ENCODE results near the gene ZNF629.

DNA sequence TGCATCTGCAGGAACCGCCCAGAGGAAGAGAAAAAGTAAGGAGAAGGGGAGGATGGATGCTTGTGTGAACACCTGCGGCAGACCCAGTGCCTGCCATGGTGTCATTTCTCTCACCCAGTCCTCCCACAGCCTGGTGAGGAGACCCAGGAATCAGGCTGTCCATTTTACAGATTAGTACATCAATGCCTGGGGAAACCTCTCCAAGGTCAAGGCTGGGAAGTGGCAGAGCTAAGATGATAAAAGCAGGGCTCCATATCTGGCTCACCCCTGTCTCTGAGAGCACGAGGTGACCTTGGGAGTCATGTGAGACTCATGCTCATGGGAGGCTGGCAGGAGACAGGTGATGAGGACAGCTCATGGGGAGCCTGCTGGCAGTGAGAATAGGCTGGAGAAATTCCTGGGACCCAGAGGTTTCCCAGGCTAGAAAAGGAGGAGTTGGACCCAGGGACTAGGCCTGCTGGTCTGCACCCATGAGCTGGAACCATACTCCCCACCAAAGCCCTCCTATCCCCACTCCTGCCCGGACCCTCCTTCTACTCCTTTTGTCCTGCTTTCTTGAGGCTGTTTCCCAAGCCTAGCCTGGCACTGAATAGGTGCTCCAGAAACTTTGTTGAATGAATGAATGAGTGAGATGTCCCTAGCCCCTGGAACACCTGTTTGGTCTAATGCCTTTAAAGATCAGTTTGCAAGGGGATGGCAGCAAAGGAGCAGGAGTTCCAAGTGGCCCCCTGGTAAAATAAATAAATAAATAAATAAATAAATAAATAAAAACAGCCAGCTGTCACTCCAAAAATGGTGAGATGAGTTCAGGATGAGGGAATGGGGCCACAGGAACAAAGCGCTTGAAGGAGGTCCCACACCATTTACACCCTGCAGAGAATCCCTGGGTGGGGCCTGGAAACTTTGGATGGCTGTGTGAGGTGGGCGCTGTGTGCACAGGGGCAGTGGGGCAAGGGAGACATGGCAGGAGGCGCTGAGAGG lies 1.6 kb downstream of the ZNF629 start:
- TF ChIP-seq, protein P1, sequence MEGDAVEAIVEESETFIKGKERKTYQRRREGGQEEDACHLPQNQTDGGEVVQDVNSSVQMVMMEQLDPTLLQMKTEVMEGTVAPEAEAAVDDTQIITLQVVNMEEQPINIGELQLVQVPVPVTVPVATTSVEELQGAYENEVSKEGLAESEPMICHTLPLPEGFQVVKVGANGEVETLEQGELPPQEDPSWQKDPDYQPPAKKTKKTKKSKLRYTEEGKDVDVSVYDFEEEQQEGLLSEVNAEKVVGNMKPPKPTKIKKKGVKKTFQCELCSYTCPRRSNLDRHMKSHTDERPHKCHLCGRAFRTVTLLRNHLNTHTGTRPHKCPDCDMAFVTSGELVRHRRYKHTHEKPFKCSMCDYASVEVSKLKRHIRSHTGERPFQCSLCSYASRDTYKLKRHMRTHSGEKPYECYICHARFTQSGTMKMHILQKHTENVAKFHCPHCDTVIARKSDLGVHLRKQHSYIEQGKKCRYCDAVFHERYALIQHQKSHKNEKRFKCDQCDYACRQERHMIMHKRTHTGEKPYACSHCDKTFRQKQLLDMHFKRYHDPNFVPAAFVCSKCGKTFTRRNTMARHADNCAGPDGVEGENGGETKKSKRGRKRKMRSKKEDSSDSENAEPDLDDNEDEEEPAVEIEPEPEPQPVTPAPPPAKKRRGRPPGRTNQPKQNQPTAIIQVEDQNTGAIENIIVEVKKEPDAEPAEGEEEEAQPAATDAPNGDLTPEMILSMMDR (IDR thresholded peaks at IDR 0.05; ENCODE audit: poor library complexity, severe bottlenecking): no peak
- no peak for TF ChIP-seq EZH2 (IDR thresholded peaks at IDR 0.05; ENCODE audit: borderline replicate concordance, insufficient read depth, low read length, poor library complexity, severe bottlenecking)
